Measurements from ENCODE around the gene DNAJC4. TPM values are rescaled to one million over a fixed set of nuclear protein-coding genes. Genes with fewer than 3 reads are reported as not detected.

DNAJC4 gene
- total and polyA plus RNA-seq, 9 of the 15 experiments (the other 6 are each of a cell fraction or from before 2014, with no cell fraction given), result 4.0 to 32.6 (median 19.9) TPM

DNA sequence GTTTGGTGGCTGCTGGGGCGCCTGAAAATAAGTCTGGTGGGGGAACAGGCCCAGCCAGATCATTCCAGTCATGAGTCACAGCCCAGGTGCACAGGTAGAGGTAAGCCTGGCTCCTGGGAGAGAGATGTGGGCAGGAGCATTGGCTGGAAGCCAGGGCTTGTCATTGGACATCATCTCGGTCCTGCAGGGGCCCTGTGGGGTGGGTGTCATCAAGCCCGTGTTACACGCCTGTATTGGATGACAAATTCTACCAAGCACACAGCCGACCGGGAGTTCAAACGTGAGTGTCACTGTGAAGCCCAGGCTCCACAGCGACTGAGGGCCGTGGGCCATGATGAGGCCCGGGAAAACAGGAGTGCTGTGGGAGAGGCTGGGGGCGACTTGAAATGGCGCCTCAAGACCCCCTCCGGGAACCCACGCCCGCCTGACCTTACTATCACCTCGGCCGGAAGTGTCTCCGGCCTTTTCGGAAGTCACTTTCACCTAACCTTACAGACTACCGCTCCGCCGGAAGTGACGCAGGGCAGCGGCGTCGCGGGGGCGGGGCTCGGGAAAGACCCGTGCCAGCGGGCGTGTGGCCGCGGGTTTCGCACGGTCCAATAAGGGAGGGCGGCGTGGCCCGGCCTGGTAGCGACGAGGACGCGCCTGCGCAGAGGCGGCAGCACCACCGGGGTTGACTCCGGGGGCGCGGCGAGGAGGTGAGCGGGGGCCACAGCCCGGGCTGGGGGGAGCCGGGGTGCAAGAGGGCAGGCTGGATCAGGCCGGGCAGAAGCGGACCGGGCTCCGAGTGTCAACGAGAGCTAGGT lies 10.3 kb downstream of the DNAJC4 start, which contains the start of gene FKBP2 (continued):
- TF ChIP-seq, protein P1, sequence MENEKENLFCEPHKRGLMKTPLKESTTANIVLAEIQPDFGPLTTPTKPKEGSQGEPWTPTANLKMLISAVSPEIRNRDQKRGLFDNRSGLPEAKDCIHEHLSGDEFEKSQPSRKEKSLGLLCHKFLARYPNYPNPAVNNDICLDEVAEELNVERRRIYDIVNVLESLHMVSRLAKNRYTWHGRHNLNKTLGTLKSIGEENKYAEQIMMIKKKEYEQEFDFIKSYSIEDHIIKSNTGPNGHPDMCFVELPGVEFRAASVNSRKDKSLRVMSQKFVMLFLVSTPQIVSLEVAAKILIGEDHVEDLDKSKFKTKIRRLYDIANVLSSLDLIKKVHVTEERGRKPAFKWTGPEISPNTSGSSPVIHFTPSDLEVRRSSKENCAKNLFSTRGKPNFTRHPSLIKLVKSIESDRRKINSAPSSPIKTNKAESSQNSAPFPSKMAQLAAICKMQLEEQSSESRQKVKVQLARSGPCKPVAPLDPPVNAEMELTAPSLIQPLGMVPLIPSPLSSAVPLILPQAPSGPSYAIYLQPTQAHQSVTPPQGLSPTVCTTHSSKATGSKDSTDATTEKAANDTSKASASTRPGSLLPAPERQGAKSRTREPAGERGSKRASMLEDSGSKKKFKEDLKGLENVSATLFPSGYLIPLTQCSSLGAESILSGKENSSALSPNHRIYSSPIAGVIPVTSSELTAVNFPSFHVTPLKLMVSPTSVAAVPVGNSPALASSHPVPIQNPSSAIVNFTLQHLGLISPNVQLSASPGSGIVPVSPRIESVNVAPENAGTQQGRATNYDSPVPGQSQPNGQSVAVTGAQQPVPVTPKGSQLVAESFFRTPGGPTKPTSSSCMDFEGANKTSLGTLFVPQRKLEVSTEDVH (IDR thresholded peaks at IDR 0.05; ENCODE audit: low read depth, partially characterized antibody), result peak; percentile 85
- peak; percentile 88; the same call in 1 of the 2 replicates for TF ChIP-seq PHF8 (IDR thresholded peaks at IDR 0.05; ENCODE audit: borderline replicate concordance, low read length)
- peak; percentile 96 for TF ChIP-seq SUPT5H (IDR thresholded peaks at IDR 0.05)
- TF ChIP-seq, protein P2, sequence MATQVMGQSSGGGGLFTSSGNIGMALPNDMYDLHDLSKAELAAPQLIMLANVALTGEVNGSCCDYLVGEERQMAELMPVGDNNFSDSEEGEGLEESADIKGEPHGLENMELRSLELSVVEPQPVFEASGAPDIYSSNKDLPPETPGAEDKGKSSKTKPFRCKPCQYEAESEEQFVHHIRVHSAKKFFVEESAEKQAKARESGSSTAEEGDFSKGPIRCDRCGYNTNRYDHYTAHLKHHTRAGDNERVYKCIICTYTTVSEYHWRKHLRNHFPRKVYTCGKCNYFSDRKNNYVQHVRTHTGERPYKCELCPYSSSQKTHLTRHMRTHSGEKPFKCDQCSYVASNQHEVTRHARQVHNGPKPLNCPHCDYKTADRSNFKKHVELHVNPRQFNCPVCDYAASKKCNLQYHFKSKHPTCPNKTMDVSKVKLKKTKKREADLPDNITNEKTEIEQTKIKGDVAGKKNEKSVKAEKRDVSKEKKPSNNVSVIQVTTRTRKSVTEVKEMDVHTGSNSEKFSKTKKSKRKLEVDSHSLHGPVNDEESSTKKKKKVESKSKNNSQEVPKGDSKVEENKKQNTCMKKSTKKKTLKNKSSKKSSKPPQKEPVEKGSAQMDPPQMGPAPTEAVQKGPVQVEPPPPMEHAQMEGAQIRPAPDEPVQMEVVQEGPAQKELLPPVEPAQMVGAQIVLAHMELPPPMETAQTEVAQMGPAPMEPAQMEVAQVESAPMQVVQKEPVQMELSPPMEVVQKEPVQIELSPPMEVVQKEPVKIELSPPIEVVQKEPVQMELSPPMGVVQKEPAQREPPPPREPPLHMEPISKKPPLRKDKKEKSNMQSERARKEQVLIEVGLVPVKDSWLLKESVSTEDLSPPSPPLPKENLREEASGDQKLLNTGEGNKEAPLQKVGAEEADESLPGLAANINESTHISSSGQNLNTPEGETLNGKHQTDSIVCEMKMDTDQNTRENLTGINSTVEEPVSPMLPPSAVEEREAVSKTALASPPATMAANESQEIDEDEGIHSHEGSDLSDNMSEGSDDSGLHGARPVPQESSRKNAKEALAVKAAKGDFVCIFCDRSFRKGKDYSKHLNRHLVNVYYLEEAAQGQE (IDR thresholded peaks at IDR 0.05; ENCODE audit: borderline replicate concordance), result peak; percentile 88
- TF ChIP-seq, protein P2 (CRISPR knock-in tag; IDR thresholded peaks at IDR 0.05; ENCODE audit: low read depth), result peak; percentile 71
- TF ChIP-seq WHSC1 (IDR thresholded peaks at IDR 0.05; ENCODE audit: low read length), result no peak
- TF ChIP-seq FOXA3 (CRISPR knock-in tag; conservative IDR thresholded peaks at IDR 0.05 in 1 of 2, IDR thresholded peaks at IDR 0.05 in 1 of 2), result peak in 1 of 2 experiments; percentile 57; a peak in 1 of 4 replicates
- no peak for TF ChIP-seq E4F1 (CRISPR knock-in tag; IDR thresholded peaks at IDR 0.05; ENCODE audit: borderline replicate concordance)
- no peak for TF ChIP-seq SAFB (IDR thresholded peaks at IDR 0.05; ENCODE audit: borderline replicate concordance, low read depth, low read length)
- peak; percentile 98 for TF ChIP-seq NRF1 (conservative IDR thresholded peaks at IDR 0.05 in 1 of 2, IDR thresholded peaks at IDR 0.05 in 1 of 2)
- TF ChIP-seq ZFP1 (CRISPR knock-in tag; IDR thresholded peaks at IDR 0.05), result peak; percentile 67; the same call in 1 of the 2 replicates
- TF ChIP-seq BRD9 (IDR thresholded peaks at IDR 0.05; ENCODE audit: low read depth, partially characterized antibody), result peak; percentile 61
- no peak for TF ChIP-seq ZNF174 (CRISPR knock-in tag; IDR thresholded peaks at IDR 0.05)
